NCI-H1417 treated with DMSO at 0.1 percent for 48 hours (cell line): ENCODE measurements around the gene LRRTM4.

Source experiments
- DNase-seq: peaks from one replicate; lab custom pipeline; 2025; lab: John Stamatoyannopoulos, UW

Gene LRRTM4

GRCh38 chr2:77521931-77522470 lies at the start of gene LRRTM4:
Gene LRRTM4, minus strand, starts transcription at chr2:77522376.
- DNase-seq: no peak

DNA sequence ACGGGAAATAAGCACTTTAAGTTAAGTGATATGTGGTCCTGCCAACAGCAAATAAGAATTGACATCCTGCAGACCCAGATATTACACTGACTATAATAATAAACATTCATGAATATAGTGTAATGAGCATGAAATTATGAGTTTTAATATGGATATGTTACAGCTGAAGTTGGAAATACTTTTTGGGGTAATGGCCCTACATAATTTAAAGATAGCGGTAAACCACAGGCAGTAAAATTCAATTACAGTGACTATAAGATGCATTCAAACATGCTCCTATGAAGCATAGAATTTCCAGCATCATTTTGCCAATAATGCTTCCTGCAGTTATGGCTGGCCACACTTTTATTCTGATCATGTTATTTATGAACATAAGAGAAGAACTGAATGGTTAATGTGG lies 49.4 kb upstream of the LRRTM4 start:
- DNase-seq: no peak

GRCh38 chr2:77567723-77568122 lies 45.5 kb upstream of the LRRTM4 start:
- no peak for DNase-seq

- no peak for DNase-seq
Observed at GRCh38 chr2:77566582-77566981, 44.4 kb upstream of the LRRTM4 start.

- no peak for DNase-seq
Observed at GRCh38 chr2:77566131-77566530, 44.0 kb upstream of the LRRTM4 start.

DNA sequence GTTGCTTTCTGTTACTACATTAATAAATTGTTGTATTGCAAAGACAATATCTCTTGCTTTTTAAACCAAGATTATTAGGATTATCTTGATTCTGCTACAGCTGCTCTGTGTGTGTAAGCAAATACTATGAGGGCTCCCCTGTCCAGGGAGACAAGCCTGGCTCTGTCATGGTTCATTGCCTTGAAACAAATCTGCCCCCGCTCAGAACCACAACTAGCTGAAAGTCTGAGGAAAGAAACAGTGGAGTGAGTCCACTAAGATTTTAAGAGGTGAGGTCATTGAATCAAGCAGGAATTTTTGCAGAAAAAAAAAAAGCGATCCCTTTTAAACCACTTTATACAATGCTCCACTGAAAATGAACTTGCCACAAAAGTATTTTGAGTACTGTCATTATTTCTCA lies 30.8 kb upstream of the LRRTM4 start:
- DNase-seq: no peak

DNA sequence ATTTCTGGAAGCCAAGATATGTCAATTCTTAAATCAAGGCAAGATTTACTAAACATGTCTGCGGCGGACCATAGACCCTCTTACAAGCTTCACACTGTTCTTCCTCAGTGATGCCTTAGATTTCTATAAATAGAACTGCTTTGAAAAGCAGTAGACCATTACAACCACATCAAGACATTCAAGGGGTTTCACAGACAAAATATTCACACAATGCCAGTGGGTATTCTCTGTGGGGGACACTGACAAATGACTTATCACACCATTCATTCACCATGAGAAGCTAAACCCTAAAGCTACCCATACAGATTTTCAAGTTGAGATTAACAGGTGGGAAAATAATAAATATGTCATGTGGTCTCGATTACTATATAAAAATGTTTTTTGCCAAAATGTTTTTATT lies 15.9 kb upstream of the LRRTM4 start:
- no peak for DNase-seq

GRCh38 chr2:77522888-77523287 lies 712 bp upstream of the LRRTM4 start:
- no peak for DNase-seq

DNA sequence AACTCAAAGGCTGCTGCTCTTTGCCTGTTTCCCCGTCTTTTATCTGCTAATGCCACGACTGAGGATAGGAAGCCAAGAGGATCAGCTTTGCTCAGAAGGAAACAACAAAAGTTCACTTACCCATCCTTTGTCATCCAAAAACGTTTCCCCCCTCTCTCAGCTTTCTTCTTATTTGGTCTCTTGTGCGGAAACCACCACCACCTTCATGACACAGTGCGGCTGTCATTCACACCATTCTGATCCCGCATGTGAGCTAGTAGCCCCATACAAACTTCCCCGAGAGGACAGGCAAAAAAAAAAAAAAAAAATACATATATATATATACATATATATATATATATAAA lies 656 bp downstream of the LRRTM4 start:
- DNase-seq: no peak

DNA sequence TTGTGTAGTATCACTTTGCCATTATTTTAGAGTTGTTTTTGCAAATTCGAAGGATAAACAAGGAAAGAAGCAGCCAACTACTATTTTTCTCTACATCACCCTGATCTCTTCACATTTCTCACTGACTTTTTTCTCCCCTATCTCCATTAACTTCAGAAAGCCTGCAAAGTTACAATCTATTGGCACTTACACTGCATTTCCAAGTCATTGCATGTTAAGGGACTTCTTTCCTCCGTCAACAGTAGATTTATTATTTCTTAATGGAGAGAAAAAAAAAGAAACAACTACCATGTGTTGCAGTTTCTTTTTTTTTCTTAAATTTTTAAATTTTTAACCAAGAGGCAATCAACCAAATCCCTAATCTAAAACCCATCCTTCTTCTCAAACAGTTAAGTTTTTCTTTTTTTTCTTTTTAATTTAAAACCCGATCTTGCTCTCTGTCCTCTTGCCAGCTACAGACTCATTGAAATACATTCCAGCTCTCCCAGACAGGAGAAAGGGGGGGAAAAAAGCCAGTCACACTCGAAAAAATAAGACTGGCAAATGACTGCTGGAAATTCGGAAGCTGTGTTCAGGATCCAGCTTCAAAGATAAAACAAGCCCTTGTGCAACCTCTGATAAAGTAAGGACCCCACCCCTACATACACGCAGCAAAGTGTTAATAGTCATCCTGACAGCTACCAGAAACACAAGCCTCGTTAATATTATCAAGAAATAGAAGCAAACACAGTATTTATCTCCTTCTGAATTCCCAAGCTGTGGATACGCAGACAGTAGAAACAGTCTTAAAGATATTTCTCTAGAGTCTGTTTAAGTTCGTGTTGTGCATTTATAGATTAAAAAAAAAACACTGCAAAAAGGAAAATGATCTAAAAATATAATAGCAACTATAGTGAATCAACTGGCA lies 1.3 kb downstream of the LRRTM4 start:
- no peak for DNase-seq

DNA sequence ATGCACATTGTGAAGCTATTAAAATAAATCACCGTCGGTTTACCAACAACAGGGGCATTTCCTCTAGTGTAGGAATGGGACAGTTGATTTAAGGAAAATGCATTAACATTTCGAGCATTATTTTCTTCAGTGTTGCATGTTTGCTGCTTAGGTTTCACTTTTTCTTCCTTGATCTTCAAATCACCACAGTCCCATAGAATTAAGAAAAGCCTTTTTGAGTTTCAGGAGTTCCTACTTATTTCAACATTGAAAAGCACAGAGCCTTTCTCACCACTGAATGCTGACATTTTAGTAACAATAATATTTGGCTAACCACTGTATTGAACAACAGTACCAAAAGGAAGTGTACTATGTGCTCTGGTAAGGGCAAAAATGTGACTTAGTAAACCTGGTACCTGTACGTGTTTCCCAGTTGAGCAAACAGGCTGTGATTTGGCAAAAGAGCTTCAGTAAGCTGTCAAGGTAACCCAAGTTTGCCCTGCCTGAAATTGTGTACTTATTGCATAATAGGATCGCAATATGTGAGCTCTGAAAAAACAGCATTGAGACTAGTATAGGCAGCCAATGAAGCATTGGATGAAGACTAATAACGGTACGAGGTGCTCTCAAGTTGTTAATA lies 2.2 kb downstream of the LRRTM4 start:
- DNase-seq: no peak

GRCh38 chr2:77519164-77519887 lies 2.9 kb downstream of the LRRTM4 start:
- no peak for DNase-seq

GRCh38 chr2:77518311-77518710 lies 3.9 kb downstream of the LRRTM4 start:
- DNase-seq: no peak

GRCh38 chr2:77513191-77513590 lies 9.0 kb downstream of the LRRTM4 start:
- DNase-seq: no peak

GRCh38 chr2:77512507-77512906 lies 9.7 kb downstream of the LRRTM4 start:
- DNase-seq: no peak

DNA sequence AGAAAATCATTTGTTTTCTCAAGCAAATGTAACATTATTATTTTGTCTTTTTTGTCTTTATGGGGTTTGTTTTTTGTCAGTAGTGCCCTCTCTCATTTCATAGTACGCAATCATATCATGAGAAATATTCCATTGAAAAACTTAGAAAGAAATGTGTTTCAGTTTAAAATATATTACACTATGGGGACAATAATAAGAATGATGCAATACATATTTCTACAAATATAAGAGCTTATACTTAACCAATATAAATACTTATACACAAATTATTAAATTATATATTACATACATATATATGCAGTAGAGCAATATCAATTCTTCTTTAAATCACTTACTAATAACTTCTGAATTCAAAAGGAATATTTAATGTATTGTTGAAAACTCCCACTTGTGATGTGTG lies 13.7 kb downstream of the LRRTM4 start:
- DNase-seq: no peak

DNA sequence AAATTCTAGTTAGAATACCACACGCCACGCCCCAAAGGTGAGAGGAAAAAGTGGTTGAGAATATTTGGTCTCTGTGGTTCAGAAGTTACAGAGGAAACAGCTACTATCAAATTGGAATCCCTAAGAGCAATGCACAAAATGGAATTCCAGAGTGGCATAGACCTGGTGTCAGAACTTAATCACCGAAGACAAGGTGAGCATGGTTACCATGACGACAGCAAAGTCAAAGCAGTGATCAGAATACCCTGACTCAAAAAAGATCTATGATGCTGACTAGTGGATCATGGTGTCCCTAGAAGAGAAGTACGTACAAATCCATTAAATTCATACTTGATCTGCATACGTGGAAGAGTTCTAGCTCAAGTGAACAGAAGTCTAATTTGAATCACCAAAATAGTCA lies 14.5 kb downstream of the LRRTM4 start:
- no peak for DNase-seq

DNA sequence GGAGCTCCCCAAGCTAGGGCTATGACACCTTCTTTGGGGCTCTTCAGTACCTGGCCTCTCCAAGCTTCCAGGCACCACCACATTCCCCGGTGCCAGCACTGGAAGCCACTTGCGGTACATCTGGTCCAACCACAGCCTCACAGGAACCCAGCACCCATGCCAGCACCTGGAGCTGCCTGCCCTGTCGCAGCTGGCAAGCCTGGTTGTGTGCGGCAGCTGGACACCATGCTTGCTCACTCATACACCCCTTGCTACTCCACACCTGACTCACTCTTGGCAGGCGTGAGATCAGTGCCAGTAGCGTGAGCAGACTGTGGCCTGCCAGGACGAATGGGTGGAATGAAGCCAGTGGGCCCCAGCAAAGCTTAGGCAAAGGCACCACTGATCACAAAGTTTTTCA lies 34.0 kb downstream of the LRRTM4 start:
- no peak for DNase-seq

GRCh38 chr2:77487074-77487803 lies 34.9 kb downstream of the LRRTM4 start:
- no peak for DNase-seq

GRCh38 chr2:77484026-77484425 lies 38.1 kb downstream of the LRRTM4 start:
- DNase-seq: no peak

DNA sequence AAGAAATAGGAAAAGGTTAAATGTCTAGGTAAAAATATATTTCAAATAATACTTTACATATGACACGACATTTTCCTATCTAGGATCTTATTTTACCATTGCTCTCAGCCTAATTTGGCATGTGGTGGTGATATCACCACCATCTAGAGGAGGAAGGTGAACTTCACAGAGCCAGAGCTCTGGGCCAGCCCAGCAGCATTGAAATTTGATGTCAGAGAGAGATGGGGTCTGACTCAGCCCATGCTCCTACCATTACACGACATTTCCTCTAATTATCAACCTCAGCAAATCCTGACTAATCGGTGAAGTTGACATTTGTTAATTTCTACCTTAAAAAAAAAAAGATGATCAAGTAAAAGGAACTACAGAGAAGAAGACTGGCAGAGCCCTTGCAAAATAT lies 42.3 kb downstream of the LRRTM4 start:
- no peak for DNase-seq

- DNase-seq: no peak
Observed at GRCh38 chr2:77479395-77479794, 42.8 kb downstream of the LRRTM4 start.
